OCI-LY3 (cell line): ENCODE results near the gene CEP350.

Experiments used
- EZH2phosphoT487 ChIP-seq: fragments of 200-600 bp; shearing (Covaris generic); IDR thresholded peaks from 2 replicates; pipeline ENCODE4 v1.6.1; 2018; ENCODE audit warnings: antibody characterized with exemption, mixed run types, low read depth
- TF ChIP-seq, protein P1 (sequence below): fragments of 200-600, 300-600 bp; sonication (generic); IDR thresholded peaks from 2 replicates; pipeline ENCODE4 v1.5.1; 2014; ENCODE audit warnings: antibody characterized with exemption, low read length, low read depth

GRCh38 chr1:180003026-180003695 lies 48.6 kb downstream of the CEP350 start:
- TF ChIP-seq, protein P1, sequence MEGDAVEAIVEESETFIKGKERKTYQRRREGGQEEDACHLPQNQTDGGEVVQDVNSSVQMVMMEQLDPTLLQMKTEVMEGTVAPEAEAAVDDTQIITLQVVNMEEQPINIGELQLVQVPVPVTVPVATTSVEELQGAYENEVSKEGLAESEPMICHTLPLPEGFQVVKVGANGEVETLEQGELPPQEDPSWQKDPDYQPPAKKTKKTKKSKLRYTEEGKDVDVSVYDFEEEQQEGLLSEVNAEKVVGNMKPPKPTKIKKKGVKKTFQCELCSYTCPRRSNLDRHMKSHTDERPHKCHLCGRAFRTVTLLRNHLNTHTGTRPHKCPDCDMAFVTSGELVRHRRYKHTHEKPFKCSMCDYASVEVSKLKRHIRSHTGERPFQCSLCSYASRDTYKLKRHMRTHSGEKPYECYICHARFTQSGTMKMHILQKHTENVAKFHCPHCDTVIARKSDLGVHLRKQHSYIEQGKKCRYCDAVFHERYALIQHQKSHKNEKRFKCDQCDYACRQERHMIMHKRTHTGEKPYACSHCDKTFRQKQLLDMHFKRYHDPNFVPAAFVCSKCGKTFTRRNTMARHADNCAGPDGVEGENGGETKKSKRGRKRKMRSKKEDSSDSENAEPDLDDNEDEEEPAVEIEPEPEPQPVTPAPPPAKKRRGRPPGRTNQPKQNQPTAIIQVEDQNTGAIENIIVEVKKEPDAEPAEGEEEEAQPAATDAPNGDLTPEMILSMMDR = no peak
- TF ChIP-seq EZH2phosphoT487 = no peak
